Spleen (tissue), 7 donors: Measurements from ENCODE around the gene PDCD1LG2.

Experiments used
- POLR2A ChIP-seq, 3 donors: fragments of 450-650 bp; IDR thresholded peaks; one replicate each; pipeline ENCODE4 v1.5.1; 2017; ENCODE audit warnings: antibody characterized with exemption in 3 of 3, mild to moderate bottlenecking in 1 of 3
- POLR2AphosphoS5 ChIP-seq, 3 donors: sonication (generic); formaldehyde crosslinking; IDR thresholded peaks; one replicate each; pipeline ENCODE4 v1.5.1; 2017; ENCODE audit warnings: antibody characterized with exemption in 3 of 3
- TF ChIP-seq, protein P1 (sequence below), 11 experiments: fragments of 200-600 bp in 7 of 11; fragments of 450-650 bp in 4 of 11; sonication (generic) in 4 of 11; IDR thresholded peaks in 8 of 11; conservative IDR thresholded peaks in 3 of 11; 1 replicate in 7 of 11; 2 replicates in 4 of 11; pipeline versions ENCODE4 v1.4.0 to v1.8.0; 2016 to 2021; ENCODE audit warnings: antibody characterized with exemption in 11 of 11, inconsistent platforms in 4 of 11, mild to moderate bottlenecking in 1 of 11
- donor health status: DM: no; HTN: no; CAD: no; lungs with moderate emphysema.
- donor health status: DM: no; HTN: no; CAD: no.
- donor health status: DM: no; HTN: no; CAD: no.

DNA sequence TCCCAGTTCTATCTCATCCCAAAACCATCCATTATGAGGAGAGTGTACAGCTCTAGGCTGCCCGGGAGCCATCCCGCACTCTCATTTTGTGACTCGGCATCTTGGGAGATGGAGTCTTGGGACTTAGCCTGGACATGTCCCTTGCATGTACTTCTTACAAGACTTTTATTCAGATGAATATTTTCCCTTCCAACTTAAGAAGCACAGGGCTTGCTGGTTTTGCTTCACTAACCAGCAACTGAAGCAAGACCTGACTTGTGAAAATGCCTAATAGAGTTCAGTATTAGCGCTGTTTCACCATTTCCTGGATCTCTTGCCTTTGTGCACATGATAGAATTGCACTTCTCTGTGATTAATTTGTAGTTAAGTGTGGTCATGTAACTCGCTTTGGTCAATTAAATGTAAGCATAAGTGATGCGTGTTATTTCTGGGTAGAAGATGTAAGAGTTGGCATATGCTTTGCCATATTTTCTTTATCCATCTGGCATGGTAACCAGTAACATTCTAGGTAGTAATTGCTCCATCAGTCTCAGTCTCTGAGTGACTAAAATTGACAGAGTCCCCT lies 55.8 kb downstream of the PDCD1LG2 start:
- TF ChIP-seq, protein P1, sequence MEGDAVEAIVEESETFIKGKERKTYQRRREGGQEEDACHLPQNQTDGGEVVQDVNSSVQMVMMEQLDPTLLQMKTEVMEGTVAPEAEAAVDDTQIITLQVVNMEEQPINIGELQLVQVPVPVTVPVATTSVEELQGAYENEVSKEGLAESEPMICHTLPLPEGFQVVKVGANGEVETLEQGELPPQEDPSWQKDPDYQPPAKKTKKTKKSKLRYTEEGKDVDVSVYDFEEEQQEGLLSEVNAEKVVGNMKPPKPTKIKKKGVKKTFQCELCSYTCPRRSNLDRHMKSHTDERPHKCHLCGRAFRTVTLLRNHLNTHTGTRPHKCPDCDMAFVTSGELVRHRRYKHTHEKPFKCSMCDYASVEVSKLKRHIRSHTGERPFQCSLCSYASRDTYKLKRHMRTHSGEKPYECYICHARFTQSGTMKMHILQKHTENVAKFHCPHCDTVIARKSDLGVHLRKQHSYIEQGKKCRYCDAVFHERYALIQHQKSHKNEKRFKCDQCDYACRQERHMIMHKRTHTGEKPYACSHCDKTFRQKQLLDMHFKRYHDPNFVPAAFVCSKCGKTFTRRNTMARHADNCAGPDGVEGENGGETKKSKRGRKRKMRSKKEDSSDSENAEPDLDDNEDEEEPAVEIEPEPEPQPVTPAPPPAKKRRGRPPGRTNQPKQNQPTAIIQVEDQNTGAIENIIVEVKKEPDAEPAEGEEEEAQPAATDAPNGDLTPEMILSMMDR (IDR thresholded peaks at IDR 0.05 in 8 of 11, conservative IDR thresholded peaks at IDR 0.05 in 3 of 11): no peak
- no peak for TF ChIP-seq POLR2A (IDR thresholded peaks at IDR 0.05)
- no peak for TF ChIP-seq POLR2AphosphoS5 (IDR thresholded peaks at IDR 0.05)
